SK-N-SH treated with all-trans-retinoic acid at 6 μM for 48 hours (cell line): ENCODE results near the gene PRL.

Source experiments
- ARNTL ChIP-seq: fragments of 450-650 bp; formaldehyde crosslinking; IDR thresholded peaks from 2 replicates; pipeline ENCODE4 v1.5.0; 2020; ENCODE audit warnings: low read depth, mild to moderate bottlenecking, moderate library complexity, borderline replicate concordance
- PATZ1 ChIP-seq: fragments of 250-450 bp; sonication (Bioruptor Pico); IDR thresholded peaks from 2 replicates; pipeline ENCODE4 v1.8.0; 2020; ENCODE audit warnings: mild to moderate bottlenecking, moderate library complexity, borderline replicate concordance
- TCF4 ChIP-seq: fragments of 250-450 bp; sonication (Bioruptor Pico); IDR thresholded peaks from 2 replicates; pipeline ENCODE4 v1.8.0; 2021; ENCODE audit warnings: mild to moderate bottlenecking, moderate library complexity, borderline replicate concordance

- no peak for TF ChIP-seq PATZ1
- no peak for TF ChIP-seq TCF4 (CRISPR knock-in tag)
- no peak for TF ChIP-seq ARNTL
These were observed 17.0 kb upstream of the PRL start for GRCh38 chr6:22313796-22314195.
